Measurements from ENCODE around the gene LRRTM4. TPM values are rescaled to one million over a fixed set of nuclear protein-coding genes. Genes with fewer than 3 reads are reported as not detected.
A peak's percentile ranks its signal among the peaks of the same experiment; 100 is the strongest.
"Not testable (repeated sequence)": the region's sequence is repeated elsewhere in the genome, so short reads cannot be mapped to it uniquely, and the experiment has no call there.

The LRRTM4 gene
- total and polyA plus RNA-seq, 2 experiments from 2014 or later, result 8.5 to 15.4 TPM

- Histone ChIP-seq H3K27ac (no peak overlapping the region), H3K27me3 (no peaks in the 10 kb centered on the region), H3K4me1 (ENCODE audit: low read depth) (no peaks in the 10 kb centered on the region), H3K9me3 (ENCODE audit: low read depth) (no peaks in the 10 kb centered on the region), H3K36me3 (no peaks in the 10 kb centered on the region), H3K4me3 (no peak overlapping the region)
- TF ChIP-seq CTCF (IDR thresholded peaks at IDR 0.05; ENCODE audit: low read depth, low read length), result no peak
- no peak for DNase-seq (ENCODE audit: low read depth in 1 of 2, low spot score in 1 of 2)
Measured at GRCh38 chr2:77081597-77081996, 440.6 kb downstream of the LRRTM4 start.

GRCh38 chr2:77064324-77064723, 457.9 kb downstream of the LRRTM4 start:
- no peaks in the 10 kb centered on the region for H3K27me3 ChIP-seq
- TF ChIP-seq CTCF (IDR thresholded peaks at IDR 0.05; ENCODE audit: low read depth, low read length), result no peak
- H3K4me3 ChIP-seq, result no peak overlapping the region
- H3K36me3 ChIP-seq, result no peaks in the 10 kb centered on the region
- no peak for DNase-seq (ENCODE audit: low read depth in 1 of 2, low spot score in 1 of 2)
- H3K4me1 ChIP-seq (ENCODE audit: low read depth), result peaks cover 6% of the 10 kb centered on the region
- no peak overlapping the region for H3K27ac ChIP-seq
- no peaks in the 10 kb centered on the region for H3K9me3 ChIP-seq (ENCODE audit: low read depth)

GRCh38 chr2:77054938-77055337, 467.2 kb downstream of the LRRTM4 start:
- no peaks in the 10 kb centered on the region for H3K27me3 ChIP-seq
- H3K4me1 ChIP-seq (ENCODE audit: low read depth), result no peaks in the 10 kb centered on the region
- TF ChIP-seq CTCF (IDR thresholded peaks at IDR 0.05; ENCODE audit: low read depth, low read length), result no peak
- H3K4me3 ChIP-seq, result no peak overlapping the region
- H3K27ac ChIP-seq, result no peak overlapping the region
- DNase-seq (ENCODE audit: low read depth in 1 of 2, low spot score in 1 of 2), result peak in 1 of 2 donors; percentile 56
- H3K9me3 ChIP-seq (ENCODE audit: low read depth), result no peaks in the 10 kb centered on the region
- H3K36me3 ChIP-seq, result no peaks in the 10 kb centered on the region

GRCh38 chr2:77046339-77046738, 475.8 kb downstream of the LRRTM4 start:
- TF ChIP-seq CTCF (IDR thresholded peaks at IDR 0.05; ENCODE audit: low read depth, low read length), result no peak
- H3K9me3 ChIP-seq (ENCODE audit: low read depth), result no peaks in the 10 kb centered on the region

GRCh38 chr2:77045456-77045855, 476.7 kb downstream of the LRRTM4 start:
- not testable (repeated sequence) for DNase-seq (ENCODE audit: low read depth in 1 of 2, low spot score in 1 of 2); H3K4me1 ChIP-seq (ENCODE audit: low read depth); H3K36me3 ChIP-seq; H3K27me3 ChIP-seq; H3K27ac ChIP-seq; H3K9me3 ChIP-seq (ENCODE audit: low read depth); H3K4me3 ChIP-seq

More at GRCh38 chr2:77046339-77046738, 475.8 kb downstream of the LRRTM4 start:
- H3K27me3 ChIP-seq, result no peaks in the 10 kb centered on the region
- no peak overlapping the region for H3K27ac ChIP-seq
- no peaks in the 10 kb centered on the region for H3K36me3 ChIP-seq
- DNase-seq (ENCODE audit: low read depth in 1 of 2, low spot score in 1 of 2), result no peak
- no peak overlapping the region for H3K4me3 ChIP-seq
- H3K4me1 ChIP-seq (ENCODE audit: low read depth), result no peaks in the 10 kb centered on the region

- Histone ChIP-seq H3K4me1 (ENCODE audit: low read depth) (peaks cover 5% of the 10 kb centered on the region), H3K27me3 (no peaks in the 10 kb centered on the region), H3K4me3 (no peak overlapping the region), H3K27ac (no peak overlapping the region), H3K9me3 (ENCODE audit: low read depth) (no peaks in the 10 kb centered on the region), H3K36me3 (no peaks in the 10 kb centered on the region)
- DNase-seq (ENCODE audit: low read depth in 1 of 2, low spot score in 1 of 2), result peak in 1 of 2 donors; percentile 1
- no peak for TF ChIP-seq CTCF (IDR thresholded peaks at IDR 0.05; ENCODE audit: low read depth, low read length)
Measured at GRCh38 chr2:77034445-77034844, 487.7 kb downstream of the LRRTM4 start.

- H3K9me3 ChIP-seq (ENCODE audit: low read depth); H3K27ac ChIP-seq; H3K36me3 ChIP-seq; H3K4me3 ChIP-seq; H3K27me3 ChIP-seq; H3K4me1 ChIP-seq (ENCODE audit: low read depth); DNase-seq (ENCODE audit: low read depth in 1 of 2, low spot score in 1 of 2): not testable (repeated sequence)
Measured at GRCh38 chr2:77029237-77029636, 492.9 kb downstream of the LRRTM4 start.
